GM23338 (cell line): ENCODE data around the gene SOX13. TPM values are rescaled to one million over a fixed set of nuclear protein-coding genes. Genes with fewer than 3 reads are reported as not detected.

Source experiments
- ATAC-seq: fragments of 200-7000 bp; cut with Tn5 transposase; 3 replicates; pipeline ENCODE4 v1.9.1; 2020
- DNase-seq: peaks from one replicate; pipeline ENCODE4 v3.0.0-alpha.2; 2015; ENCODE audit warnings: low spot score
- H2AFZ ChIP-seq: fragments of 200-600 bp; sonication (generic); 2 replicates; pipeline ENCODE4 v1.8.0; 2016; ENCODE audit warnings: antibody characterized with exemption, mild to moderate bottlenecking, moderate library complexity
- H3F3A ChIP-seq: fragments of 200-600 bp; sonication (generic); replicated peaks from 2 replicates; pipeline ENCODE4 v1.8.0; 2017; ENCODE audit warnings: antibody characterized with exemption, mixed run types, low read depth
- H3K27ac ChIP-seq: fragments of 200-600 bp; sonication (generic); 2 replicates; pipeline ENCODE4 v1.6.1; 2016; ENCODE audit warnings: low read depth
- H3K27me3 ChIP-seq: fragments of 200-600 bp; sonication (generic); 2 replicates; pipeline ENCODE4 v1.8.0; 2016; ENCODE audit warnings: mild to moderate bottlenecking, mixed run types, moderate library complexity; ENCODE audit not compliant: insufficient read depth
- H3K36me3 ChIP-seq: fragments of 200-600 bp; sonication (generic); 2 replicates; pipeline ENCODE4 v1.8.0; 2016; ENCODE audit warnings: mild to moderate bottlenecking; ENCODE audit not compliant: insufficient read depth
- H3K4me1 ChIP-seq: fragments of 200-600 bp; sonication (generic); 2 replicates; pipeline ENCODE4 v1.8.0; 2016; ENCODE audit warnings: mild to moderate bottlenecking, moderate library complexity; ENCODE audit not compliant: insufficient read depth
- H3K4me2 ChIP-seq: fragments of 200-600 bp; sonication (generic); 2 replicates; pipeline ENCODE4 v1.7.1; 2017; ENCODE audit warnings: mixed run types
- H3K4me3 ChIP-seq: fragments of 200-600 bp; sonication (generic); 2 replicates; pipeline ENCODE4 v1.6.1; 2016; ENCODE audit warnings: mixed run types
- H3K79me2 ChIP-seq: fragments of 200-600 bp; sonication (generic); replicated peaks from 2 replicates; pipeline ENCODE4 v1.8.0; 2017; ENCODE audit warnings: mild to moderate bottlenecking; ENCODE audit not compliant: insufficient read depth
- H3K9me2 ChIP-seq: fragments of 200-600 bp; sonication (generic); 2 replicates; pipeline ENCODE4 v1.8.0; 2017; ENCODE audit not compliant: insufficient read depth
- H4K20me1 ChIP-seq: fragments of 200-600 bp; sonication (generic); replicated peaks from 2 replicates; pipeline ENCODE4 v1.8.0; 2017; ENCODE audit warnings: mild to moderate bottlenecking; ENCODE audit not compliant: insufficient read depth
- H3K27ac Mint-ChIP-seq: 2 replicates; pipeline ENCODE4 v1.8.0; 2020; ENCODE audit warnings: inconsistent platforms, mild to moderate bottlenecking, moderate library complexity, mixed read lengths
- H3K27me3 Mint-ChIP-seq: 3 replicates; pipeline ENCODE4 v1.8.0; 2022; ENCODE audit warnings: low read depth, mild to moderate bottlenecking, moderate library complexity, mixed read lengths, inconsistent platforms; ENCODE audit not compliant: insufficient read depth, poor library complexity
- H3K36me3 Mint-ChIP-seq: 3 replicates; pipeline ENCODE4 v1.8.0; 2021; ENCODE audit warnings: low read depth, mild to moderate bottlenecking, inconsistent platforms, moderate library complexity, mixed read lengths
- H3K4me1 Mint-ChIP-seq: 3 replicates; pipeline ENCODE4 v1.8.0; 2020; ENCODE audit warnings: mild to moderate bottlenecking, inconsistent platforms, mixed read lengths
- H3K4me3 Mint-ChIP-seq: 3 replicates; pipeline ENCODE4 v1.8.0; 2021; ENCODE audit warnings: moderate library complexity, mild to moderate bottlenecking, inconsistent platforms, mixed read lengths
- H3K9me3 Mint-ChIP-seq: 3 replicates; pipeline ENCODE4 v1.8.0; 2020; ENCODE audit warnings: moderate library complexity, mild to moderate bottlenecking, inconsistent platforms, mixed read lengths
- CREB1 ChIP-seq: fragments of 250-450 bp; sonication (Bioruptor Pico); IDR thresholded peaks from 2 replicates; pipeline ENCODE4 v1.5.0; 2020; ENCODE audit warnings: low read depth, mild to moderate bottlenecking, moderate library complexity
- EZH2 ChIP-seq: fragments of 200-600 bp; sonication (generic); IDR thresholded peaks from one replicate; pipeline ENCODE4 v1.8.0; 2017; ENCODE audit warnings: antibody characterized with exemption, mild to moderate bottlenecking, low read depth; ENCODE audit not compliant: unreplicated experiment
- EZH2phosphoT487 ChIP-seq: fragments of 200-600 bp; sonication (generic); IDR thresholded peaks from one replicate; pipeline ENCODE4 v1.8.1; 2018; ENCODE audit warnings: antibody characterized with exemption; ENCODE audit not compliant: unreplicated experiment
- JUNB ChIP-seq: IDR thresholded peaks from one replicate; pipeline ENCODE4 v1.6.1; 2016; ENCODE audit warnings: antibody characterized with exemption; ENCODE audit not compliant: unreplicated experiment
- NANOG ChIP-seq: IDR thresholded peaks from 2 replicates; pipeline ENCODE4 v1.6.1; 2016; ENCODE audit warnings: antibody characterized with exemption, borderline replicate concordance
- POLR2AphosphoS5 ChIP-seq: IDR thresholded peaks from 2 replicates; pipeline ENCODE4 v1.6.1; 2016; ENCODE audit warnings: antibody characterized with exemption, low read depth
- REST ChIP-seq: IDR thresholded peaks from one replicate; pipeline ENCODE4 v1.6.1; 2018; ENCODE audit warnings: antibody characterized with exemption; ENCODE audit not compliant: unreplicated experiment
- STAT1 ChIP-seq: IDR thresholded peaks from one replicate; pipeline ENCODE4 v1.6.1; 2016; ENCODE audit warnings: antibody characterized with exemption; ENCODE audit not compliant: unreplicated experiment
- ZNF114 ChIP-seq: fragments of 250-450 bp; sonication (Bioruptor Pico); IDR thresholded peaks from 2 replicates; pipeline ENCODE4 v1.5.0; 2020; ENCODE audit warnings: mild to moderate bottlenecking, moderate library complexity
- ZNF331 ChIP-seq: fragments of 250-450 bp; sonication (Bioruptor Pico); IDR thresholded peaks from 2 replicates; pipeline ENCODE4 v1.5.0; 2020; ENCODE audit warnings: low read depth, mild to moderate bottlenecking, moderate library complexity
- ZNF462 ChIP-seq: fragments of 250-450 bp; sonication (Bioruptor Pico); IDR thresholded peaks from 2 replicates; pipeline ENCODE4 v1.5.0; 2020; ENCODE audit warnings: mild to moderate bottlenecking, moderate library complexity
- polyA plus RNA-seq: library from polyadenylated mRNA; unstranded; fragments of >200 nt; fragmentation: Nextera tagmentation; extraction: Ambion mirVana; gene quantifications from 2 replicates; pipeline ENCODE4 v1.2.1, GENCODE V29; 2016
- total RNA-seq: library from RNA; depleted of rRNA; stranded (reverse); fragments of >200 nt; shearing (Covaris generic); gene quantifications from 2 replicates; pipeline ENCODE4 v1.2.3, GENCODE V29; 2014
- TF ChIP-seq, protein P1 (sequence below): IDR thresholded peaks from 2 replicates; pipeline ENCODE4 v1.6.1; 2016; ENCODE audit warnings: antibody characterized with exemption
- TF ChIP-seq, protein P2 (sequence below), 2 experiments: fragments of 200-600 bp in 1 of 2; sonication (generic) in 1 of 2; conservative IDR thresholded peaks; 2 replicates each; pipeline versions ENCODE4 v1.5.1 to v1.6.1; 2016 to 2017; ENCODE audit warnings: antibody characterized with exemption in 2 of 2, low read depth in 2 of 2, mild to moderate bottlenecking in 2 of 2, moderate library complexity in 1 of 2

Gene SOX13
- total and polyA plus RNA-seq, 2 experiments from 2014 or later, result 28.6 to 123 TPM

- no peak for TF ChIP-seq POLR2AphosphoS5
- no peak for TF ChIP-seq NANOG
- no peak for TF ChIP-seq CREB1 (CRISPR knock-in tag)
- TF ChIP-seq, protein P1, sequence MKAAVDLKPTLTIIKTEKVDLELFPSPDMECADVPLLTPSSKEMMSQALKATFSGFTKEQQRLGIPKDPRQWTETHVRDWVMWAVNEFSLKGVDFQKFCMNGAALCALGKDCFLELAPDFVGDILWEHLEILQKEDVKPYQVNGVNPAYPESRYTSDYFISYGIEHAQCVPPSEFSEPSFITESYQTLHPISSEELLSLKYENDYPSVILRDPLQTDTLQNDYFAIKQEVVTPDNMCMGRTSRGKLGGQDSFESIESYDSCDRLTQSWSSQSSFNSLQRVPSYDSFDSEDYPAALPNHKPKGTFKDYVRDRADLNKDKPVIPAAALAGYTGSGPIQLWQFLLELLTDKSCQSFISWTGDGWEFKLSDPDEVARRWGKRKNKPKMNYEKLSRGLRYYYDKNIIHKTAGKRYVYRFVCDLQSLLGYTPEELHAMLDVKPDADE, result no peak
- TF ChIP-seq JUNB, result no peak
- TF ChIP-seq EZH2phosphoT487, result no peak
- TF ChIP-seq STAT1, result no peak
- no peak for TF ChIP-seq REST
- TF ChIP-seq ZNF114 (CRISPR knock-in tag), result no peak
- TF ChIP-seq EZH2, result no peak
- TF ChIP-seq ZNF462, result no peak
- no peak for TF ChIP-seq ZNF331 (CRISPR knock-in tag)
- TF ChIP-seq, protein P2, sequence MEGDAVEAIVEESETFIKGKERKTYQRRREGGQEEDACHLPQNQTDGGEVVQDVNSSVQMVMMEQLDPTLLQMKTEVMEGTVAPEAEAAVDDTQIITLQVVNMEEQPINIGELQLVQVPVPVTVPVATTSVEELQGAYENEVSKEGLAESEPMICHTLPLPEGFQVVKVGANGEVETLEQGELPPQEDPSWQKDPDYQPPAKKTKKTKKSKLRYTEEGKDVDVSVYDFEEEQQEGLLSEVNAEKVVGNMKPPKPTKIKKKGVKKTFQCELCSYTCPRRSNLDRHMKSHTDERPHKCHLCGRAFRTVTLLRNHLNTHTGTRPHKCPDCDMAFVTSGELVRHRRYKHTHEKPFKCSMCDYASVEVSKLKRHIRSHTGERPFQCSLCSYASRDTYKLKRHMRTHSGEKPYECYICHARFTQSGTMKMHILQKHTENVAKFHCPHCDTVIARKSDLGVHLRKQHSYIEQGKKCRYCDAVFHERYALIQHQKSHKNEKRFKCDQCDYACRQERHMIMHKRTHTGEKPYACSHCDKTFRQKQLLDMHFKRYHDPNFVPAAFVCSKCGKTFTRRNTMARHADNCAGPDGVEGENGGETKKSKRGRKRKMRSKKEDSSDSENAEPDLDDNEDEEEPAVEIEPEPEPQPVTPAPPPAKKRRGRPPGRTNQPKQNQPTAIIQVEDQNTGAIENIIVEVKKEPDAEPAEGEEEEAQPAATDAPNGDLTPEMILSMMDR (conservative IDR thresholded peaks at IDR 0.05; ENCODE audit: low read depth in 2 of 2), result no peak
- Histone ChIP-seq H3K27me3 (peaks cover 19% of the 10 kb centered on the region; the same call in 1 of the 2 replicates), H3K9me2 (no peaks in the 10 kb centered on the region), H3K4me3 (no peak overlapping the region), H3F3A (no peaks in the 10 kb centered on the region; the same call in 1 of the 2 replicates), H3K27ac (no peak overlapping the region), H2AFZ (no peak overlapping the region), H4K20me1 (no peaks in the 10 kb centered on the region), H3K36me3 (no peaks in the 10 kb centered on the region), H3K4me2 (no peak overlapping the region), H3K4me1 (peaks cover 32% of the 10 kb centered on the region), H3K79me2 (no peaks in the 10 kb centered on the region)
- peaks cover 25% of the 10 kb centered on the region for H3K27me3 Mint-ChIP-seq
- peaks cover 8% of the 10 kb centered on the region; the same call in 2 of the 3 replicates for H3K36me3 Mint-ChIP-seq
- ATAC-seq (no peak), DNase-seq (no peak)
- H3K4me1 Mint-ChIP-seq, result peaks cover 54% of the 10 kb centered on the region
- no peak overlapping the region; the same call in 2 of the 3 replicates for H3K4me3 Mint-ChIP-seq
- H3K9me3 Mint-ChIP-seq, result no peaks in the 10 kb centered on the region
- no peak overlapping the region for H3K27ac Mint-ChIP-seq
Observed at GRCh38 chr1:204149107-204149506, 76.2 kb downstream of the SOX13 start.
